DOHH2 (cell line): Measurements from ENCODE around the gene COX11.

Experiments used
- H3F3A ChIP-seq: fragments of 200-600 bp; sonication (generic), shearing (Covaris generic); 2 replicates; pipeline ENCODE4 v1.6.0; 2016; ENCODE audit warnings: antibody characterized with exemption, mild to moderate bottlenecking; ENCODE audit not compliant: control insufficient read depth, insufficient read depth
- H3K27ac ChIP-seq: fragments of 200-600 bp; sonication (generic); 2 replicates; pipeline ENCODE4 v1.5.1; 2014; ENCODE audit warnings: low read depth, mild to moderate bottlenecking, low read length, moderate library complexity
- H3K27me3 ChIP-seq: fragments of 200-600 bp; sonication (generic); 2 replicates; pipeline ENCODE4 v1.6.1; 2014; ENCODE audit warnings: mild to moderate bottlenecking, low read length, mixed read lengths; ENCODE audit not compliant: control insufficient read depth
- H3K36me3 ChIP-seq: fragments of 200-600 bp; sonication (generic); 2 replicates; pipeline ENCODE4 v1.6.1; 2014; ENCODE audit warnings: mild to moderate bottlenecking, low read length, moderate library complexity, mixed read lengths; ENCODE audit not compliant: control insufficient read depth
- H3K4me1 ChIP-seq: fragments of 200-600 bp; sonication (generic); 2 replicates; pipeline ENCODE4 v1.6.1; 2014; ENCODE audit warnings: mild to moderate bottlenecking, low read length, mixed read lengths; ENCODE audit not compliant: control insufficient read depth
- H3K4me2 ChIP-seq: fragments of 200-600 bp; sonication (generic); 2 replicates; pipeline ENCODE4 v1.6.0; 2014; ENCODE audit warnings: mild to moderate bottlenecking, low read length, moderate library complexity
- H3K4me3 ChIP-seq: fragments of 200-600 bp; sonication (generic); 2 replicates; pipeline ENCODE4 v1.5.1; 2014; ENCODE audit warnings: mild to moderate bottlenecking, low read length, mixed read lengths
- H3K79me2 ChIP-seq: fragments of 200-600 bp; sonication (generic); 2 replicates; pipeline ENCODE4 v1.6.1; 2014; ENCODE audit warnings: mild to moderate bottlenecking, low read length, mixed read lengths; ENCODE audit not compliant: control insufficient read depth
- H3K9me2 ChIP-seq: fragments of 200-600 bp; sonication (generic); replicated peaks from 2 replicates; pipeline ENCODE4 v1.6.1; 2014; ENCODE audit warnings: mild to moderate bottlenecking, low read length, mixed read lengths; ENCODE audit not compliant: control insufficient read depth
- H3K9me3 ChIP-seq: fragments of 200-600 bp; sonication (generic); 2 replicates; pipeline ENCODE4 v1.6.1; 2014; ENCODE audit warnings: antibody characterized with exemption, low read length, mixed read lengths; ENCODE audit not compliant: control insufficient read depth, insufficient read depth
- H4K20me1 ChIP-seq: fragments of 200-600 bp; sonication (generic); 2 replicates; pipeline ENCODE4 v1.6.0; 2014; ENCODE audit warnings: low read depth, mild to moderate bottlenecking, antibody characterized with exemption, low read length, moderate library complexity; ENCODE audit not compliant: control insufficient read depth, insufficient read depth
- EZH2phosphoT487 ChIP-seq: fragments of 200-600 bp; sonication (generic); IDR thresholded peaks from 2 replicates; pipeline ENCODE4 v1.6.1; 2017; ENCODE audit warnings: borderline replicate concordance, mild to moderate bottlenecking, antibody characterized with exemption, low read length, moderate library complexity, mixed read lengths
- TF ChIP-seq, protein P1 (sequence below): fragments of 200-600 bp; sonication (generic); IDR thresholded peaks from one replicate; pipeline ENCODE4 v1.5.1; 2014; ENCODE audit warnings: antibody characterized with exemption, mild to moderate bottlenecking, low read depth, low read length; ENCODE audit not compliant: poor library complexity, severe bottlenecking

COX11 gene

DNA sequence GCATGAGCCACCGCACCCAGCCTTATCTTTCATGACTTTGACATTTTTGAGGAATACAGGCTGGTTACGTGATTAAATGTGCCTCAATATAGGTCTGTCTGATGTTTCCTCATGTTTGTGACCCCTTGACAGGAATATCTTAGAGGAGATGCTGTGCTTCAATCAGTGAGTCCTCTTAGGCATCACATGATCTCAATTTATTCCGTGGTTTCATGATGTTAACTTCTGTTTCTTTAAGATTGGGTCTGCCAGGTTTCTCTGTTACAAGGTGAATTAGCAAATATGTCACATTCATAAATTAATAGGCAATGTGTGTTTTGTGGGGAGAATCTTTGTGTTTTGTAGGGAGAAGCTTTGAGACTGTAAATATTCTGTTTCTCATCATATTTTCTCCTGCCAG lies 3.4 kb upstream of the COX11 start:
- Histone ChIP-seq H3K79me2 (peaks cover 60% of the 10 kb centered on the region), H4K20me1 (no peaks in the 10 kb centered on the region; the same call in 1 of the 2 replicates), H3K4me3 (no peak overlapping the region), H3K9me2 (no peaks in the 10 kb centered on the region), H3K27me3 (no peaks in the 10 kb centered on the region), H3K4me1 (peaks cover 18% of the 10 kb centered on the region), H3K27ac (no peak overlapping the region), H3K9me3 (no peaks in the 10 kb centered on the region), H3K4me2 (no peak overlapping the region), H3K36me3 (peaks cover 4% of the 10 kb centered on the region; the same call in 1 of the 2 replicates), H3F3A (no peaks in the 10 kb centered on the region)
- TF ChIP-seq, protein P1, sequence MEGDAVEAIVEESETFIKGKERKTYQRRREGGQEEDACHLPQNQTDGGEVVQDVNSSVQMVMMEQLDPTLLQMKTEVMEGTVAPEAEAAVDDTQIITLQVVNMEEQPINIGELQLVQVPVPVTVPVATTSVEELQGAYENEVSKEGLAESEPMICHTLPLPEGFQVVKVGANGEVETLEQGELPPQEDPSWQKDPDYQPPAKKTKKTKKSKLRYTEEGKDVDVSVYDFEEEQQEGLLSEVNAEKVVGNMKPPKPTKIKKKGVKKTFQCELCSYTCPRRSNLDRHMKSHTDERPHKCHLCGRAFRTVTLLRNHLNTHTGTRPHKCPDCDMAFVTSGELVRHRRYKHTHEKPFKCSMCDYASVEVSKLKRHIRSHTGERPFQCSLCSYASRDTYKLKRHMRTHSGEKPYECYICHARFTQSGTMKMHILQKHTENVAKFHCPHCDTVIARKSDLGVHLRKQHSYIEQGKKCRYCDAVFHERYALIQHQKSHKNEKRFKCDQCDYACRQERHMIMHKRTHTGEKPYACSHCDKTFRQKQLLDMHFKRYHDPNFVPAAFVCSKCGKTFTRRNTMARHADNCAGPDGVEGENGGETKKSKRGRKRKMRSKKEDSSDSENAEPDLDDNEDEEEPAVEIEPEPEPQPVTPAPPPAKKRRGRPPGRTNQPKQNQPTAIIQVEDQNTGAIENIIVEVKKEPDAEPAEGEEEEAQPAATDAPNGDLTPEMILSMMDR = no peak

- peaks cover 65% of the 10 kb centered on the region for H3K79me2 ChIP-seq
- no peak overlapping the region for H3K4me2 ChIP-seq
- H3K9me2 ChIP-seq = no peaks in the 10 kb centered on the region
Measured at GRCh38 chr17:54971147-54971546, 2.7 kb upstream of the COX11 start.

DNA sequence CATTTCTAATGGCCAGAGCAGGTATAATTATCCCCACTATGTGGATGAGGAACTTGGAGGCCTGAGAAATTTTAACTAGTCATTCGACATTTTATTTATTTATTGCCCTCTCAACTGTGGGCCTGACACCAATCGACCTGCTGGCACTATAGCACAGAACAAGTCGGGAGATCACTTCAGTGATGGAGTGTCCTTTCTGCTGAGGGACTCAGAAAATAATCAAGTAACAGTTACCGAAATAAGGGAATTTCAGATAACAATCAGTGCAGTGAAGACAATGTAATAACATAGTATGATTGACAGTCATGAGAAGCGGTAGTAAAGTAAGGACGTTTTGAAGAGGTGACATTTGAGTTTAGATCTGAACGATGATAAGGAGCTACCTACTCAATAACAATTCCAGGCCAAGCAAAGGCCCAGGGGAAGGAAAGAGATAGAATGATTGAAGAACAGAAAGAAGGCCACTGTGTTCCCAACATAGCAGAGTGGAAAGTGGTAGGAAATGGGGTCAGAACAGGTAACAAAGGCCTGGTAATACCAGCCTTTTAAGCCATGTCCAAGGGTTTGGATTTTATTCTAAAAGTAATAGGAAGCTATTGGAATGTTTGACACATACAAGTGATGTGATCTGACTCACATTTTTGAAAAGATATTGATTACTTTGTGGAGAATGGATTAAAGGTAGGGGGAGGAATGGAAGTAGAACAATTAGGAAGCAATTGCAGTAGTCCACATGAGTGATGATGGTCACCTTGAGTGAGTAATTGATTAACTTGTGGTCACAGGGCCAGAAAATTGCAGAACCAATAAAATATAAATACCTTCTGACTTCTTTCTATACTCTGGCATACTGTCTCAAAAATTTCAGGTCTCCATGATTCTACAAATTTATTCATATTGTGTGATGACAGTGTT lies 1.5 kb upstream of the COX11 start:
- H3K9me2 ChIP-seq = no peaks in the 10 kb centered on the region
- no peaks in the 10 kb centered on the region for H3K9me3 ChIP-seq
- H3K4me1 ChIP-seq = peaks cover 29% of the 10 kb centered on the region
- H3K27me3 ChIP-seq = no peaks in the 10 kb centered on the region
- H3F3A ChIP-seq = no peaks in the 10 kb centered on the region
- peak overlapping the region; percentile 97 for H3K4me3 ChIP-seq
- peaks cover 18% of the 10 kb centered on the region for H3K36me3 ChIP-seq
- no peaks in the 10 kb centered on the region; the same call in 1 of the 2 replicates for H4K20me1 ChIP-seq
- no peak for TF ChIP-seq EZH2phosphoT487
- TF ChIP-seq, protein P1 = no peak
- H3K79me2 ChIP-seq = peaks cover 77% of the 10 kb centered on the region
- H3K4me2 ChIP-seq = peak overlapping the region; percentile 96
- no peak overlapping the region for H3K27ac ChIP-seq

More at GRCh38 chr17:54971147-54971546, 2.7 kb upstream of the COX11 start:
- Histone ChIP-seq H3K9me3 (no peaks in the 10 kb centered on the region), H3F3A (no peaks in the 10 kb centered on the region), H3K36me3 (peaks cover 7% of the 10 kb centered on the region), H3K4me3 (no peak overlapping the region), H3K27me3 (no peaks in the 10 kb centered on the region), H4K20me1 (no peaks in the 10 kb centered on the region; the same call in 1 of the 2 replicates), H3K4me1 (peaks cover 26% of the 10 kb centered on the region), H3K27ac (no peak overlapping the region)
- TF ChIP-seq EZH2phosphoT487 = no peak
- TF ChIP-seq, protein P1 = no peak
